ENCODE results near the gene BANF2.
"Not testable (repeated sequence)": the region's sequence is repeated elsewhere in the genome, so short reads cannot be mapped to it uniquely, and the experiment has no call there.

The BANF2 gene

DNA sequence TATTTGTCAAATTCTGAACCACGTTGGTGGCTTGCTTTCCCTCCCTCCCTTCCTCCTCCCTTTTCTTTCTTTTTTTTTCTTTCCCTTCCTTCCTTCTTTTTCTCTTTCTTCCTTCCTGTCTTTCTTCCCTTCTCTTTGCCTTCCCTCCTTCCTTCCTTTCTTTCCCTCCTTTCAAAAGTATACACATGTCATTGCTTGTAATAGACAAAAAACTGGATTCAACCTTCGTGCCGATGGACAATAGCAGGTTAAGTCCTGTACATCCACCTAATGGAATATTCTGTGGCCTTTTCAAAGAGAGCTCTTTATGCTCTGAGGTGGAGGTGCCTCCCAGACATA is 72.2 kb downstream of the BANF2 start:
- Mint-ChIP-seq H3K4me1 (no peaks in the 10 kb centered on the region), H3K36me3 (peaks cover 1% of the 10 kb centered on the region), H3K27ac (no peak overlapping the region), H3K27me3 (peaks cover 13% of the 10 kb centered on the region), H3K9me3 (no peaks in the 10 kb centered on the region), H3K4me3 (no peak overlapping the region)
- ATAC-seq (ENCODE audit: low read depth) (no peak), DNase-seq (ENCODE audit: low spot score in 2 of 2) (no peak)

DNA sequence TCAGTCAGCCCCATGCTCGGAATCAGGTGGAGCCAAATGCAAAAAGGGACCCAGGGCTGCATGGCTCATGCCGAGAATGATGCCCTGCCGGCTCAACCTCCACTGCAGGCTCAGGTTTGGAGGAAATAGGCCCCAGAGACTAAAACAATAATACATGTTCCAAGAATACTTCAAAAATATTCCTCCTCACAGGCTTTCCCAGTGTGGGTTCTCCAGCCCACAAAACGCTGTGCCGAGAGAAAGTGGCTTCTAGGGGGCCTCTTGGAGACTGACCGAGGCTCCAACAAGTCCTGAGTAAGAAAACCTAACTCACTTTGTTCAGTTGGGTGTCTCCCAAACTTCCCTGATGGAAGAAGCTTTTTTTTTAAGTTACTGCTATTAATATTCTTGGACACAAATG is 73.9 kb downstream of the BANF2 start:
- Mint-ChIP-seq H3K36me3 (peaks cover 1% of the 10 kb centered on the region), H3K9me3 (peaks cover 4% of the 10 kb centered on the region), H3K4me3 (no peak overlapping the region), H3K27me3 (peaks cover 13% of the 10 kb centered on the region), H3K4me1 (no peaks in the 10 kb centered on the region), H3K27ac (no peak overlapping the region)
- no peak for DNase-seq (ENCODE audit: low spot score in 2 of 2)
- no peak for ATAC-seq (ENCODE audit: low read depth)

DNA sequence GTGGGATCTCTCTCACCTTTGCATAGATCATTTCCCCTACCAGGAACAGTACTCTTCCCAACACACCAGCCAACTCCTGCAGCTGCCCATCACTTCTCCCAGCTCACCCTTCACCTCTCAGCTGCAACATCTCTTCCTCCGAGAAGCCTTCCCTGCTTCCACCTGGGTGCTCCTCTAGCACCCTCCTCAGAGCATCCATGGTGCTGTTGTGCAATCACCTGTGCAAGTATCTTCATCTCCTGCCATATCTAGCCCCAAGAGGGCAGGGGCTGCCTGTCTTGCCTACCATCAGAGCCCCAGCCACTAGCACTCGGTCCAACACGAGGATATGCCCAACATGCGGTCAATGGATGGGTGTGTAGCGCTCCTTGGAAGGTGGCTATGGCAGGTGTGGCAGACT is 75.8 kb downstream of the BANF2 start:
- H3K4me3 Mint-ChIP-seq, result no peak overlapping the region

DNA sequence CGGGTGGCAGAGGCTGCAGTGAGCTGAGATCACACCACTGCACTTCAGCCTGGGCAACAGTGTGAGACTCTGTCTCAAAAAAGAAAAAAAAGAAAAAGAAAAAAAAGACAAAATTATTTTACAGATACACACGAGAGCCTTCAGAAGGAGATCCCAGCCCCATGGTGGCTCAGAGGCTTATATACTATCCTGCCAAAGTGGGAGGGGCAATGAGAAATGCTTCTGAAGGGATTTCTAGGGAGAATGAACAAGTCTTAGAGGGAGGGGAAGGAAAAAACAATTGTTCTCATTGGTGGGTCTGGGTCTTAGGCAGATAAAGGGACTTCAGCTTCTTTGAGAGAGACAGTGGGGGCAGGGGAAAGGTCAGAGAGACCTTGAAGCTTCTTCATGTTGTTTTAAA is 76.8 kb downstream of the BANF2 start:
- Mint-ChIP-seq H3K9me3 (peaks cover 4% of the 10 kb centered on the region), H3K36me3 (peaks cover 1% of the 10 kb centered on the region), H3K4me3 (no peak overlapping the region), H3K27me3 (peaks cover 13% of the 10 kb centered on the region), H3K4me1 (peaks cover 4% of the 10 kb centered on the region), H3K27ac (no peak overlapping the region)
- DNase-seq (ENCODE audit: low spot score in 2 of 2) (no peak), ATAC-seq (ENCODE audit: low read depth) (no peak)

More for the DNA sequence above, 75.8 kb downstream of the BANF2 start:
- Mint-ChIP-seq H3K27ac (no peak overlapping the region), H3K9me3 (peaks cover 4% of the 10 kb centered on the region), H3K4me1 (peaks cover 4% of the 10 kb centered on the region), H3K36me3 (peaks cover 1% of the 10 kb centered on the region), H3K27me3 (peaks cover 13% of the 10 kb centered on the region)
- no peak for DNase-seq (ENCODE audit: low spot score in 2 of 2)
- no peak for ATAC-seq (ENCODE audit: low read depth)

DNA sequence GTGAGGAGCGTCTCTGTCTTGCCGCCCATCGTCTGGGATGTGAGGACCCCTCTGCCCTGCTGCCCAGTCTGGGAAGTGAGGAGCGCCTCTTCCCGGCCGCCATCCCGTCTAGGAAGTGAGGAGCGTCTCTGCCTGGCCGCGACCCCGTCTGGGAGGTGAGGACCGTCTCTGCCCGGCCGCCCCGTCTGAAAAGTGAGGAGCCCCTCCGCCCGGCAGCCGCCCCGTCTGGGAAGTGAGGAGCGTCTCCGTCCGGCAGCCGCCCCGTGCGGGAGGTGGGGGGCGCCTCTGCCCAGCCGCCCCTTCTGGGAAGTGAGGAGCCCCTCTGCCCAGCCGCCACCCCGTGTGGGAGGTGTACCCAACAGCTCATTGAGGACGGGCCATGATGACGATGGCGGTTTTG is 79.2 kb downstream of the BANF2 start:
- not testable (repeated sequence) for H3K4me3 Mint-ChIP-seq, H3K36me3 Mint-ChIP-seq

DNA sequence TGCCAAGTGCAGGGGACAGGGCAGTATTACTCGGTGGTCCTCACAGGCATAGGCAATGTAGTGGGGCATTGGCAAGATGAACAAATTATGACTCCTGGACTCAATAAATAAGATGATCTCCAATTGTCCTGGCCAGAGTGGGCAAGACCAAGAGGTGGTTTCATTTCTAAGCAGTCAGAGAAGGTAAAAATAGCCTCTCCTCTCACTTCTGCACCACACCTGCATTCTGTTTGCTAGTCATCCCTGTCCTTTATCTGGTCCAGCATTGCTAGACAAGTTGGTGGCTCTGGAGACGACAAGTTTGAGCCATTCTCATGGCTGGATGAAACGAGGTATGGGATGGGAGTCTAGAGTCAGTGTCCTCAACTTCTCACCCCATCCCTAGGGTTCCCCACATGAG is 83.0 kb downstream of the BANF2 start:
- H3K27ac Mint-ChIP-seq, result no peak overlapping the region
- peaks cover 4% of the 10 kb centered on the region for H3K4me1 Mint-ChIP-seq
- ATAC-seq (ENCODE audit: low read depth) (no peak), DNase-seq (ENCODE audit: low spot score in 2 of 2) (no peak)
- H3K9me3 Mint-ChIP-seq, result peaks cover 4% of the 10 kb centered on the region
- no peaks in the 10 kb centered on the region for H3K36me3 Mint-ChIP-seq
- no peak overlapping the region for H3K4me3 Mint-ChIP-seq
- peaks cover 3% of the 10 kb centered on the region for H3K27me3 Mint-ChIP-seq

More for the DNA sequence above, 79.2 kb downstream of the BANF2 start:
- not testable (repeated sequence) for H3K27me3 Mint-ChIP-seq; H3K9me3 Mint-ChIP-seq; H3K27ac Mint-ChIP-seq; ATAC-seq (ENCODE audit: low read depth); H3K4me1 Mint-ChIP-seq; DNase-seq (ENCODE audit: low spot score in 2 of 2)

DNA sequence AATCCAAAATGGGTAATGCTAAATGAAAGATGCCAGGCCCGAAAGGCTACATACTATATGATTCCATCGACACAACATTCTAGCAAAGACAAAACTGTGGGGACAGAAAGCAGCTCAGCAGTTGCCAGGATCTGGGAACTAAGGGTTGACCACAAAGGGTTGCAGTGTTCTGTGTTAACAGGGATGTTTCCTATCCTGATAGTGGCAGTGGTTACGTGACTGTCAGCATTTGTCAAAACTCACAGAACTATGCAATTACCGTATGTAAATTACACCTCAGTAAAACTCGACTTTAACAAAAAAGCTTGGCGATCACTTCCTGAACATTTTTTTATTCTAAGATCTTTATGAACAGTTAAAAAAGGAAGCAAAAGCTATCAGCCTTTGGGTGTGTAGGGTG is 83.9 kb downstream of the BANF2 start:
- Mint-ChIP-seq H3K4me1 (peaks cover 4% of the 10 kb centered on the region), H3K4me3 (no peak overlapping the region), H3K27me3 (peaks cover 3% of the 10 kb centered on the region), H3K36me3 (no peaks in the 10 kb centered on the region), H3K9me3 (no peaks in the 10 kb centered on the region), H3K27ac (no peak overlapping the region)
- DNase-seq (ENCODE audit: low spot score in 2 of 2), result no peak
- no peak for ATAC-seq (ENCODE audit: low read depth)

DNA sequence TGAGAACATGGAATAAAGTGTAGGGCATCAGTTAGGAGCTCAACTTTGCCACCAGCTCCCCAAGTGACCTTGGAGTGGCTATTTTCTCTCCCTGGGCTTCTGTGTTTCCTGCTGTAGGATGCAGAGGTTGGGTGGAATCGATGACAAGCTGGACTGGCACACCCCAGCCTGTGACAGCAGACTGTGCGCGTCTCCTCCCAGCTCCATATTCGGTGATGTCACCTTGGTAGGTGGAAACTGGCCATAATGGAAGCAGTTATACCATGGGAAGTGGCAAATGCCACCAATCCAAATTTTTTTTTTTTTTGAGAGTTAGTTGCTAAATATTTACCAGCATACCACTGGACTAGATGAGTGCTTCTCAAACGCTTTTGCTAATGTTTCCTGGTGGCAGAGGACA is 85.2 kb downstream of the BANF2 start:
- H3K27me3 Mint-ChIP-seq, result peaks cover 3% of the 10 kb centered on the region
- H3K9me3 Mint-ChIP-seq, result no peaks in the 10 kb centered on the region
- ATAC-seq (ENCODE audit: low read depth) (no peak), DNase-seq (ENCODE audit: low spot score in 2 of 2) (no peak)
- no peak overlapping the region for H3K27ac Mint-ChIP-seq
- no peaks in the 10 kb centered on the region for H3K36me3 Mint-ChIP-seq
- peaks cover 3% of the 10 kb centered on the region for H3K4me1 Mint-ChIP-seq
- no peak overlapping the region for H3K4me3 Mint-ChIP-seq

All from memory B cell (primary cell).